ENCODE measurements around the gene PAEP. TPM values are rescaled to one million over a fixed set of nuclear protein-coding genes. Genes with fewer than 3 reads are reported as not detected.

Gene PAEP
- polyA plus RNA-seq, 1 donor (not counting 4 experiments of a cell fraction or from before 2014, with no cell fraction given), result not detected

- no peak overlapping the region for H3K27ac ChIP-seq (ENCODE audit: control insufficient read depth, insufficient read depth, low read length)
- TF ChIP-seq EZH2 (IDR thresholded peaks at IDR 0.05; ENCODE audit: low read length), result no peak
- TF ChIP-seq CTCF (optimal IDR thresholded peaks at IDR 0.05 in 1 of 3, IDR thresholded peaks at IDR 0.05 in 1 of 3, conservative IDR thresholded peaks at IDR 0.05 in 1 of 3; ENCODE audit: extremely low read depth in 1 of 3, insufficient read depth in 2 of 3, low read length in 3 of 3), result no peak
- no peaks in the 10 kb centered on the region for H3K79me2 ChIP-seq (ENCODE audit: control insufficient read depth, insufficient read depth, low read length)
- H2AFZ ChIP-seq (ENCODE audit: control insufficient read depth, low read length), result no peak overlapping the region
- dilution Hi-C loops (cut with MboI; ENCODE audit: extremely low pct_ligation_motif_present, low sequenced_read_pairs), result no loop called here
- H3K4me3 ChIP-seq (ENCODE audit: control insufficient read depth in 2 of 3, extremely low read depth in 1 of 3, insufficient read depth in 2 of 3, low read depth in 1 of 3, low read length in 3 of 3), result no peak overlapping the region
- H4K20me1 ChIP-seq (ENCODE audit: control insufficient read depth, extremely low read depth, insufficient read depth, low read length), result no peaks in the 10 kb centered on the region
- DNase-seq (ENCODE audit: low read depth, low spot score) (no peak), FAIRE-seq (no peak)
- no peak overlapping the region for H3K9ac ChIP-seq (ENCODE audit: control insufficient read depth, extremely low read depth, insufficient read depth, low read length)
- H3K9me1 ChIP-seq (ENCODE audit: control insufficient read depth, extremely low read depth, insufficient read depth, low read length), result no peaks in the 10 kb centered on the region
- H3K9me3 ChIP-seq (ENCODE audit: control insufficient read depth, low read depth, low read length), result no peaks in the 10 kb centered on the region
- no peaks in the 10 kb centered on the region for H3K27me3 ChIP-seq (ENCODE audit: control insufficient read depth, extremely low read depth, insufficient read depth, low read length)
- H3K4me2 ChIP-seq (ENCODE audit: control insufficient read depth, extremely low read depth, insufficient read depth, low read depth, low read length), result no peak overlapping the region
- H3K4me1 ChIP-seq (ENCODE audit: control insufficient read depth, extremely low read depth, insufficient read depth, low read length), result no peaks in the 10 kb centered on the region
- H3K36me3 ChIP-seq (ENCODE audit: control insufficient read depth in 2 of 2, extremely low read depth in 1 of 2, insufficient read depth in 2 of 2, low read length in 2 of 2), result no peaks in the 10 kb centered on the region
These were observed 4.1 kb downstream of the PAEP start for GRCh38 chr9:135565636-135566035.

GRCh38 chr9:135566552-135566951 lies 5.0 kb downstream of the PAEP start:
- Histone ChIP-seq H4K20me1 (ENCODE audit: control insufficient read depth, extremely low read depth, insufficient read depth, low read length) (no peaks in the 10 kb centered on the region), H2AFZ (ENCODE audit: control insufficient read depth, low read length) (no peak overlapping the region), H3K36me3 (ENCODE audit: control insufficient read depth in 2 of 2, extremely low read depth in 1 of 2, insufficient read depth in 2 of 2, low read length in 2 of 2) (no peaks in the 10 kb centered on the region), H3K4me2 (ENCODE audit: control insufficient read depth, extremely low read depth, insufficient read depth, low read depth, low read length) (no peak overlapping the region), H3K27ac (ENCODE audit: control insufficient read depth, insufficient read depth, low read length) (no peak overlapping the region), H3K79me2 (ENCODE audit: control insufficient read depth, insufficient read depth, low read length) (no peaks in the 10 kb centered on the region), H3K4me1 (ENCODE audit: control insufficient read depth, extremely low read depth, insufficient read depth, low read length) (no peaks in the 10 kb centered on the region), H3K4me3 (ENCODE audit: control insufficient read depth in 2 of 3, extremely low read depth in 1 of 3, insufficient read depth in 2 of 3, low read depth in 1 of 3, low read length in 3 of 3) (no peak overlapping the region), H3K9me1 (ENCODE audit: control insufficient read depth, extremely low read depth, insufficient read depth, low read length) (no peaks in the 10 kb centered on the region), H3K27me3 (ENCODE audit: control insufficient read depth, extremely low read depth, insufficient read depth, low read length) (no peaks in the 10 kb centered on the region), H3K9me3 (ENCODE audit: control insufficient read depth, low read depth, low read length) (no peaks in the 10 kb centered on the region), H3K9ac (ENCODE audit: control insufficient read depth, extremely low read depth, insufficient read depth, low read length) (no peak overlapping the region)
- no peak for DNase-seq (ENCODE audit: low read depth, low spot score)
- dilution Hi-C loops (cut with MboI; ENCODE audit: extremely low pct_ligation_motif_present, low sequenced_read_pairs), result no loop called here
- TF ChIP-seq CTCF (optimal IDR thresholded peaks at IDR 0.05 in 1 of 3, IDR thresholded peaks at IDR 0.05 in 1 of 3, conservative IDR thresholded peaks at IDR 0.05 in 1 of 3; ENCODE audit: extremely low read depth in 1 of 3, insufficient read depth in 2 of 3, low read length in 3 of 3) (no peak), EZH2 (IDR thresholded peaks at IDR 0.05; ENCODE audit: low read length) (no peak)
- no peak for FAIRE-seq
